Activated naive CD4-positive, alpha-beta T cell treated with anti-CD3 and anti-CD28 coated beads, Interleukin-2, amount 10 ng/mL, durations not matched to agents 7 days and 5 days (primary cell): ENCODE data around the gene MSMB.
"Not testable (repeated sequence)": the region's sequence is repeated elsewhere in the genome, so short reads cannot be mapped to it uniquely, and the experiment has no call there.

Experiments used
- CTCF ChIA-PET: fragments of 350-600 bp; sonication (Branson Sonifier 250); formaldehyde crosslinking; loops from one replicate; lab custom pipeline; 2021; ENCODE audit warnings: antibody characterized with exemption; lab: Charles Lee
- DNase-seq: peaks from one replicate; pipeline ENCODE4 v3.0.0-alpha.2; 2020
- H3K27ac Mint-ChIP-seq: one replicate; pipeline ENCODE4 v1.8.0; 2021; ENCODE audit warnings: mild to moderate bottlenecking, moderate library complexity, mixed read lengths
- H3K27me3 Mint-ChIP-seq: one replicate; pipeline ENCODE4 v1.8.0; 2021; ENCODE audit warnings: mild to moderate bottlenecking, mixed read lengths
- H3K36me3 Mint-ChIP-seq: one replicate; pipeline ENCODE4 v1.8.0; 2021; ENCODE audit warnings: mixed read lengths
- H3K4me1 Mint-ChIP-seq: one replicate; pipeline ENCODE4 v1.8.0; 2021; ENCODE audit warnings: mixed read lengths
- H3K4me3 Mint-ChIP-seq: one replicate; pipeline ENCODE4 v1.8.0; 2021; ENCODE audit warnings: mild to moderate bottlenecking, moderate library complexity, mixed read lengths
- H3K9me3 Mint-ChIP-seq: one replicate; pipeline ENCODE4 v1.8.0; 2021; ENCODE audit warnings: mixed read lengths

MSMB gene

GRCh38 chr10:46000538-46000937, 45.5 kb downstream of the MSMB start:
- H3K27me3 Mint-ChIP-seq = no peaks in the 10 kb centered on the region
- no peak for DNase-seq
- peaks cover 42% of the 10 kb centered on the region for H3K36me3 Mint-ChIP-seq
- H3K4me1 Mint-ChIP-seq = no peaks in the 10 kb centered on the region
- CTCF ChIA-PET = no interaction called here
- H3K4me3 Mint-ChIP-seq = no peak overlapping the region
- H3K9me3 Mint-ChIP-seq = no peaks in the 10 kb centered on the region
- H3K27ac Mint-ChIP-seq = no peak overlapping the region

- H3K9me3 Mint-ChIP-seq, DNase-seq, H3K4me1 Mint-ChIP-seq, H3K27me3 Mint-ChIP-seq, H3K4me3 Mint-ChIP-seq, H3K27ac Mint-ChIP-seq: not testable (repeated sequence)
- H3K36me3 Mint-ChIP-seq = peaks cover 39% of the 10 kb centered on the region
- CTCF ChIA-PET = interaction anchor here (0.7 kb wide), 1 partner anchor 1659 kb away, joined by 3 read pairs; no protein-coding TSS in a partner anchor
Measured at GRCh38 chr10:45999955-46000354, 46.1 kb downstream of the MSMB start.

GRCh38 chr10:45997994-45998763, 47.9 kb downstream of the MSMB start:
- CTCF ChIA-PET = no interaction called here
- H3K9me3 Mint-ChIP-seq = no peaks in the 10 kb centered on the region
- H3K27me3 Mint-ChIP-seq = no peaks in the 10 kb centered on the region
- H3K36me3 Mint-ChIP-seq = peaks cover 41% of the 10 kb centered on the region
- no peak overlapping the region for H3K27ac Mint-ChIP-seq
- H3K4me3 Mint-ChIP-seq = no peak overlapping the region
- DNase-seq = no peak
- H3K4me1 Mint-ChIP-seq = no peaks in the 10 kb centered on the region

GRCh38 chr10:45997557-45997956, 48.5 kb downstream of the MSMB start:
- no peak overlapping the region for H3K4me3 Mint-ChIP-seq
- H3K27ac Mint-ChIP-seq = no peak overlapping the region
- H3K4me1 Mint-ChIP-seq = no peaks in the 10 kb centered on the region
- H3K36me3 Mint-ChIP-seq = peaks cover 42% of the 10 kb centered on the region
- H3K27me3 Mint-ChIP-seq = no peaks in the 10 kb centered on the region
- CTCF ChIA-PET = no interaction called here
- no peak for DNase-seq
- H3K9me3 Mint-ChIP-seq = no peaks in the 10 kb centered on the region

GRCh38 chr10:45985590-45985989, 60.5 kb downstream of the MSMB start:
- CTCF ChIA-PET = interaction anchor here (1.1 kb wide), 1 partner anchor 34 kb away, joined by 3 read pairs; no protein-coding TSS in a partner anchor
- not testable (repeated sequence) for H3K9me3 Mint-ChIP-seq, H3K4me3 Mint-ChIP-seq, H3K27ac Mint-ChIP-seq, DNase-seq, H3K4me1 Mint-ChIP-seq, H3K27me3 Mint-ChIP-seq
- peaks cover 25% of the 10 kb centered on the region for H3K36me3 Mint-ChIP-seq

GRCh38 chr10:45984473-45984872, 61.6 kb downstream of the MSMB start:
- CTCF ChIA-PET, H3K4me3 Mint-ChIP-seq, H3K9me3 Mint-ChIP-seq: not testable (repeated sequence)

GRCh38 chr10:45983538-45984186, 62.4 kb downstream of the MSMB start:
- H3K4me3 Mint-ChIP-seq, H3K4me1 Mint-ChIP-seq, H3K9me3 Mint-ChIP-seq, CTCF ChIA-PET, H3K27me3 Mint-ChIP-seq, H3K27ac Mint-ChIP-seq: not testable (repeated sequence)
- peaks cover 19% of the 10 kb centered on the region for H3K36me3 Mint-ChIP-seq
- DNase-seq = peak; percentile 58

More at GRCh38 chr10:45984473-45984872, 61.6 kb downstream of the MSMB start:
- not testable (repeated sequence) for H3K27ac Mint-ChIP-seq, H3K4me1 Mint-ChIP-seq, DNase-seq, H3K27me3 Mint-ChIP-seq
- peaks cover 24% of the 10 kb centered on the region for H3K36me3 Mint-ChIP-seq
